NAMALWA (cell line): ENCODE measurements around the gene PKN2.
"Not testable (repeated sequence)": the region's sequence is repeated elsewhere in the genome, so short reads cannot be mapped to it uniquely, and the experiment has no call there.

Experiments used
- DNase-seq: peaks from one replicate; pipeline ENCODE4 v3.0.0-alpha.2; 2015; ENCODE audit warnings: low spot score

Gene PKN2

GRCh38 chr1:88791192-88791591 is 107.1 kb downstream of the PKN2 start:
- DNase-seq: no peak

- no peak for DNase-seq
Observed at GRCh38 chr1:88799491-88799890, 115.4 kb downstream of the PKN2 start.

DNA sequence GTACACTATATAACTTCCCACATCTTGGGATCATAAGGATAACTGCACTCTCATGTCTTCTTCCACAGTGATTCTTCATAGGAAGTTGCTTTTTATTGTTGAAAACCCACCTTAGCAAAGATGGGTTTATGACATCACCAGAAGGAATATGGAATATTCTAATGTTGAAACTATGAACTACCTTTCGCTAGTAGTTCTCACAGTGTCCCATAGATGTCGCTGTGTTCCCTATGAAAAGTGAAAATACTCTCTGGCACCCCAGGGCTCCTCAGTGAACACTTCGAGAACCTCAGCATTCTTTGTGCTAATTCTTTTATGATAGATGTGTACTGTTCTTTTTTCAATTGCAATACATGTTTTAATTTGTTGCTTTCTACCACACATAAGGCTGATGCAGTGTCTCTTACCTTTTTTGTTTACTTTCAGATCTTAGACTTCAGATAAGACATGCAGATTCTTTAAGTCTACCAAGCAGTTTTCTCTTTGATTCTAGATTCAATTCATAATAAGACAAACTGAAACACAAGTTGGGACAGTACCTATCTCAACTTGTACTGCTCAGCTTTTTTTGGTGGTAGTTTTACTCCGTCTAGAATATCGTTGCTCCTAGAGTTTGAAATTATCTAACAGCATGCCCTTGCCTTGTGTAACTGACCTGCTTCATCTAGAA is 116.4 kb downstream of the PKN2 start:
- DNase-seq: peak; percentile 70

- DNase-seq: no peak
Observed at GRCh38 chr1:88801575-88802208, 117.6 kb downstream of the PKN2 start.

DNA sequence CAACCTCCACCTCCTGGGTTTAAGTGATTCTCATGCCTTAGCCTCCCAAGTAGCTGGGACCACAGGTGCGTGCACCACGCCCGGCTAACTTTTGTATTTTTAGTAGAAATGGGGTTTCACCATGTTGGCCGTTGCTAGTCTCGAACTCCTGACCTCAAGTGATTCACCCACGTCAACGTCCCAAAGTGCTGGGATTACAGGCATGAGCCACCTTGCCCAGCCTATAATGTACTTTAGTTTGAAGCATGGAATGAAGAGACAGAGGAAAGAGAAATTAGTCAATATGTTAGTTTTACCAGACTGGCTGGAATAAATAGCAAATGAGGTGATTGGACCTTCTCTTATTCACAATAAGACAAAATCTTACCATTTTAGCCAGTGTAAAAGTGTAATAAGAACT is 118.3 kb downstream of the PKN2 start:
- DNase-seq: no peak

GRCh38 chr1:88802950-88803349 is 118.9 kb downstream of the PKN2 start:
- DNase-seq: no peak

DNA sequence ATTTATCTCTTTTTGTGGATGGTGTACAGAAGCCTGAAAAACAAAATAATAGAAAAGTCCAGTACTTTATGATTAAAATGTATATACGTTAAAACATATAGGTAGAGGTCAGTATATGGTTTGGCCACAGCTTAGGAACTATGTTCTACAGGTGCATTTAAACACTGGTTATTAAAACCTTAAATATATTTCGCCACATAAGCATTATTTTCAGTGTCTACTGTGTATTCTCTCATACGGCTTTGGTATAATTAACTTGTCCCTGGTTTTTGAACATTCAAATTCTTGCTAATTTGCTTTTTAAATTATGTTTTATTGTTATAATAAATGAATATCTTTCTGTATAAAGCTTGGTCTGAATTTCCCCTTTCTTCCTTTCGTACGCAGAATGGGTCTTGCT is 119.4 kb downstream of the PKN2 start:
- no peak for DNase-seq

DNA sequence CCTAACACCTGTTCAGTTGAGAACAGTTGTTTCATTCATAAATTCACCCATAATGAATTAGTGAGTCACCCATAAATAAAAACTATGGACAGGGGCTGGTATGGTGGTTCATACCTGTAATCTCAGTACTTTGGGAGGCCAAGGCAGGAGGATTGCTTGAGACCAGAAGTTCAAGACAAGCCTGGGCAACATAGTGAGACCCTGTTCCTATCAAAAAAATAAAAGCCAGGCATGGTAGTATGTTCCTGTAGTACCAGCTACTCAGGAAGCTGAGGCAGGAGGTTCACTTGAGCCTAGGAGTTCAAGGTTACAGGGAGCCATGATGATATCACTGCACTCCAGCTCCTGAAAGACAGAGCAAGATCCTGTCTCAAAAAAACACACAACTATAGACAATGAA is 128.3 kb downstream of the PKN2 start:
- DNase-seq: no peak

DNA sequence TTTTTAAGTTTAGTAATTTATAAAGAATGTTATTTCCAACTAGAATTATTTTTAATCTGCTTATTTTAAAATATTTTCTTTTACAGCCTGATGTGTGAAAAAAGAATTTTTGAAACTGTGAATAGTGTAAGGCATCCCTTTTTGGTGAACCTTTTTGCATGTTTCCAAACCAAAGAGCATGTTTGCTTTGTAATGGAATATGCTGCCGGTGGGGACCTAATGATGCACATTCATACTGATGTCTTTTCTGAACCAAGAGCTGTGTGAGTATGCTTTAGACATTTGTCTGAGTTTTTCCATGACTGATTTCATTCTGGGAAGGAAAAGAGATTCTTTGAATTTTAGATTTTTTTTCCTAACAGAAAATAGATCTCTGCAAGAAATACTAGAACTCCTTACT is 129.4 kb downstream of the PKN2 start:
- DNase-seq: no peak

- DNase-seq: not testable (repeated sequence)
Observed at GRCh38 chr1:88819642-88820041, 135.6 kb downstream of the PKN2 start.

GRCh38 chr1:88825721-88826120 is 141.6 kb downstream of the PKN2 start:
- DNase-seq: no peak

DNA sequence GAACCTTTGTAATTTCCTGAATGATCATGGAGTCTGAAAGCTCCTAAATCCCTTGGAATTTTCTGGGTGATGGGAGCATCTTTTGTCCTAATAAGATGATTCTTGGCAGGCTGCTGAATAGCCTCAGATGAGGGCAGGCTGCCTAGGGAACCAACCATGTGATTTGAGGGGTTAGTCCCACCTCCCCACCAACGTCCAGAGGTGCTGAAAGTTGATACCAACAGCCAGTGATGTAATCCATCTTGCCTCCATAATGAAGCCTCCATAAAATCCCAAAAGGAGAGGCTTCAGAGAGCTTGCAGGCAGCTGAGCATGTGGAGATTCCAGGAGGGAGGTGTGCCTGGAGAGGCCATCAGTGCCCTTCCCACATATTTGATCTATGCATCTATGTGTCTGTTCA is 163.6 kb downstream of the PKN2 start:
- no peak for DNase-seq

- no peak for DNase-seq
Observed at GRCh38 chr1:88851303-88852063, 167.4 kb downstream of the PKN2 start.

DNA sequence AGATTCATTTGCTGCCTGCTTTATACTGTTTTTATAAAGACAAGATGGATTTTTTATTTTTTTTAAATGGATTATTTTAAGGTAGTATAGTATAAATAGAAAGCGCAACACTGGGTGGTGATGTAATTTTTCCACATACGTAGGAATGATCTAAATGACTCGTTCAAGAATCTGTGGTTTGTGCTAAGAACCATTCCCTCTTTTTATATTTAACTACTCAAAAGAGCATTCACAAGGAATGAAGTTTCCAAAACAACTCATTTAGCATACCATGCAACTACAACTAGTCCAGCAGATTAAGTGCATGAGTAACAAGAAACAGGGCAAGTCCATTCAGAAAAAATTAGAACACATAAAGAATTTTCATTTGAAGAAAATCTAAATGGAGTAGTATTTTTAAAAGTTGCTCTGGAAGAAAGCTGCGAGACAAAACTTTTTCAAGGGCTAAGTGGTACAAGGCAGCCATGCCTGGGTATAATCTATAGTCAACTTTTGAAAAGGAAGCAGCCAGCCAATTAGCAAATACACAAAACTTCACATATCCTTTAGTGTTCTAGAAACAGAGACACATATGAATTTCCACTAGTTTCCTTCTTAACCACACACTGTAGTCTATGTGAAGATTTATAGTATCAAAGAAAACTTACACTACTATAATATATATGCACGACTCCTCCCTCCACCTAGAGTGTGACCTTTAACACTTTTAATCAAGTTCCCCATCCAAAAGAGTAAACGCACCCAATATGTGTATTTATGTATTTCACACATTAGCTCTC is 183.9 kb downstream of the PKN2 start:
- no peak for DNase-seq

DNA sequence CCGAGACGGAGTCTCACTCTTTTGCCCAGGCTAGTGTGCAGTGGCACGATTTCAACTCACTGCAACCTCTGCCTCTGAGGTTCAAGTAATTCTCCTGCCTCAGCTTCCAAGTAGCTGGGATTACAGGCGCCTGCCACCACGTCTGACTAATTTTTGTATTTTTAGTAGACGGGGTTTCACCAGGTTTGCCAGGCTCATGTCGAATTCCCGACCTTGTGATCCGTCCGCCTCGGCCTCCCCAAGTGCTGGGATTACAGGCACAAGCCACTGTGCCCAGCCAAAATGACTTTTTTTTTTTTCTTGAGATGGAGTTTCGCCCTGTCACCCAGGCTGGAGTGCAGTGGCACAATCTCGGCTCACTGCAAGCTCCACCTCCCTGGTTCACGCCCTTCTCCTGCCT is 185.6 kb downstream of the PKN2 start:
- not testable (repeated sequence) for DNase-seq

- no peak for DNase-seq
Observed at GRCh38 chr1:88873737-88874349, 189.8 kb downstream of the PKN2 start.

- no peak for DNase-seq
Observed at GRCh38 chr1:88875595-88875994, 191.5 kb downstream of the PKN2 start.

DNA sequence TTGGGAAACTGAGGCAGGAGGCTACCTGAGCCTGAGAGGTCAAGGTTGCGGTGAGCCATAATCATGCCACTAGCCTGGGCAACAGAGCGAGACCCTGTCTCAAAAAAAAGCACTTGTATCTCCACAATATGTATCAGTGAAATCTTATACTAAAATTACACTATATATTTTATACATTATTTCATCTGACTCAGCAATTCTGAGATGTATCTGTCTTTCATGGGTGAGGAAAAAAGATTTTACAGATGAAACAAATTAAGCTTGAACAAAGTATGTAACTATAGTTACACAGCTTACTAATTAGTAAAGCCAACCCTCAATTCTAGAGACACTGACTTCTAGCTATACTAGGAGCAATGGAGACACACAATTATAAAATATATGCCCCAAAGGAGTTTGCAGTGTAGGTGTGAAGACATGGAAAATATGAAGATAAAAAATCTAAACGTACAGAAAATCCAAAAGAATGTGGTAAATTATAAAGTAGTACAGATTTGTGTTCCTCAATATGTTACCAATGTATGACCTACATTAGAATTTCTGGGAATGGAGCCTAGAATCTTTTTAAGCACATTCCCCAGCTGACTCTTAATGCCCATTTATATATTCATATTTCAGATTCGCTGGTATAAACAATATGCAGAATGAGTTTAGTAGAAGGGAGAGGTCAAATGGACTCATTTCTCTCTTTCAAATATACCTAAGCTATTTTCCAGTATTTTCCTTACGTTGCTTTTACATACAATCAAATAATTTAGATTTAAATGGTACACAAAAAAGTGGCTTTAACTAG is 192.7 kb downstream of the PKN2 start:
- DNase-seq: no peak

DNA sequence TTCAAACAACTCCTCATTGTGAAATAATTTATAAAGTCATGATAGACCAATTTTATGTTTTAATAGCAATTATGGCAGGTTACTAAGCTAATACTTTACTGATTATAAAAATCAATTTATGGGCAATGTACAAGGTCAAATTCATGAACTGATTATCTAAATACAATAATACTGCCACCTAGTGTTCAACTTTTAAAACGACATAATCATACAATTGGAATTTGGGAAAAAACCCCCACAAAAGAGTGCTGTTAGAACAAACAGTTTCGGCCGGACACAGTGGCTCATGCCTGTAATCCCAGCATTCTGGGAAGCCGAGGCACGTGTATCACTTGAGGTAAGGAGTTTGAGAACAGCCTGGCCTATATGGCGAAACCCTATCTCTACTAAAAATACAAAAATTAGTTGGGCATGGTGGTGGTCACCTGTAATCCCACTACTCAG is 193.3 kb downstream of the PKN2 start:
- DNase-seq: peak; percentile 47

DNA sequence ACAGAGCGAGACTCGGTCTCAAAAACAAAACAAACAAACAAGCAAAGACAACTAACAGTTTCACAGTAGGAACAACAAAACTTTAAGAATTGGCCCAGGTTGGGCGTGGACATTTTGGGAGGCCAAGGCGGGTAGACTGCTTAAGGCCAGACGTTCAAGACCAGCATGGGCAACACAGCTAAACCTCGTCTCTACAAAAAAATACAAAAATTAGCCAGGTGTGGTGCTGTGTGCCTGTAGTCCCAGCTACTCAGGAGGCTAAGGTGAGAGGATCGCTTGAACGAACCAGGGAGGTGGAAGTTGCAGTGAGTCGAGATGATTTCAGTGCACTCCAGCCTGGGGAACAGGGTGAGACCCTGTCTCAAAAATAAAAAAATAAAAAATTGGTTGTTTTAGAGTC is 193.8 kb downstream of the PKN2 start:
- DNase-seq: no peak

GRCh38 chr1:88878731-88879130 is 194.7 kb downstream of the PKN2 start:
- DNase-seq: no peak
